Erythroblast (primary cell): ENCODE data around the gene TRIM75.

Experiments
- DNase-seq, 2 experiments: peaks; one replicate each; lab custom pipeline; 2025; lab: John Stamatoyannopoulos, UW
- GATA1 ChIP-seq: IDR thresholded peaks from 2 replicates; pipeline ENCODE4 v1.6.1; 2011; ENCODE audit warnings: low read depth, mild to moderate bottlenecking, control low read depth, low read length, moderate library complexity
- POLR2A ChIP-seq: IDR thresholded peaks from 2 replicates; pipeline ENCODE4 v1.6.1; 2011; ENCODE audit warnings: mild to moderate bottlenecking, low read length

TRIM75 gene

DNA sequence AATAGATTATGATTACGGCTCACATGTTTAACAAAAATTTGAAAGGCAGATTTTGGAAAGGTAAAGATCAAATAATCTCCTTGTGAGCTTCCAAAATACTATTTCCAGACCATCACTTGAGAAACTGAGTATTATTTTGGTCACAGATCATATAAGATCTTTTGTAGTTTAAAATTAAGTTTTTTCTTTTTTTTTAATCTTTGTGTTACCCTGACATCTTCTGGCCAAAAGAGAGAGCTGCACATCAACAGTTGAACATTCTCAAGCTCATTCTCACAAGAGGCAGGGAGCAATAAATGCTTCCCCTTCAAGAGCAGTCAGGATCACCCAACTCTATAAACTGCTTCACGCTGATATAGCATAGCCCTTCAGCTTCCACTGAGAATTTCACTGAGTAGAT, 43.1 kb downstream of the TRIM75 start:
- DNase-seq, result peak; percentile 2 to 15
- TF ChIP-seq POLR2A (no peak), GATA1 (no peak)

DNA sequence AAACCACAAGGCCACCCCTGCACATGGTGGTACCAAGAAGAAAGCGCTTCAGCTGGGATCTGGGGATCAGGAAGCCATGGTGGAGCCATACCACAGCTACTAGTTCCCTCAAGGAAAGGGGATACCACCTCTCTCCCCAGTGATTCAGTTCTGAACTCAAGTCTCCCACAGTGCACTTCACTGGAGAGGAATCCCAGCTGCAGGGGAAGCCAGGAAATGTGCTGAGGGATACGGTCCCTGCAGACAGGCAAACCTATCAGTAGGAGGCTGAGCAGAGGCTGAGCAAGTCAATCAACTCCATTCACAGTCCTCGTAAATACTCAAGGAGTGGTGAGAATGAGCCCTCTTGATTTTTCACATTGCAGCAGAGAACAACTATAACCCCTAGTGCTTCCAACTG, 48.0 kb downstream of the TRIM75 start:
- TF ChIP-seq POLR2A (no peak), GATA1 (no peak)

DNA sequence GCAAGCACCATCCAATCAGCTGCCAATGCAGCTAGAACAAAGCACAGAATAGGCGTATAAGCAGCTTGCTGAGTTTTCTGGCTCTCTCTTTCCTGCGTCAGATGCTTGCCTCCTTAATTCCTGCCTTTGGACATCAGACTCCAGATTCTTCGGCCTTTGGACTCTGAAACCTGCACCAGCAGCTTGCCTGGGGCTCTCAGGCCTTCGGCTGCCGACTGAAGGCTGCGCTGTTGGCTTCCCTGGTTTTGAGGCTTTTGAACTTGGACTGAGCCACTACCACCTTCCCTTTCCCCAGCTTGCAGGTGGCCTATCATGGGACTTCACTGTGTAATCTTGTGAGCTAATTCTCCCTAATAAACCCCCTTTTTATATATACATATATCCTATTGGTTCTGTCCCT, 52.9 kb downstream of the TRIM75 start:
- TF ChIP-seq GATA1 (no peak), POLR2A (no peak)
- no peak for DNase-seq

More for the DNA sequence above, 48.0 kb downstream of the TRIM75 start:
- DNase-seq, result no peak
